ENCODE results near the gene ATCAY.

DNA sequence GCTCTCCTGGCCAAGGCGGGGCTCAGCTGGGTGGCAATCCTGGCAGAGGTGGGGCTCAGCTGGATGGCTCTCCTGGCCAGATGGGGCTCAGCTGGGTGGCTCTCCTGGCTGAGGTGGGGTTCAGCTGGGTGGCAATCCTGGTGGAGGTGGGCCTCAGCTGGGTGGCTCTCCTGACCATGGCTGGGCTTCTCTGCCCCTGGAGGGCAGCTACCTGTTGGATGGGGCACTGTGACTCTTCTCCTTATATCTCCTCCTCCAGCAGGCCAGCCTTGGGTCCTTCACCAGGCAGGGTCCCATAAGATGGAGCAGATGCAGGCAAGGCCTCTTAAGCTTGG lies 28.3 kb upstream of the ATCAY start:
- TF ChIP-seq, protein P1, sequence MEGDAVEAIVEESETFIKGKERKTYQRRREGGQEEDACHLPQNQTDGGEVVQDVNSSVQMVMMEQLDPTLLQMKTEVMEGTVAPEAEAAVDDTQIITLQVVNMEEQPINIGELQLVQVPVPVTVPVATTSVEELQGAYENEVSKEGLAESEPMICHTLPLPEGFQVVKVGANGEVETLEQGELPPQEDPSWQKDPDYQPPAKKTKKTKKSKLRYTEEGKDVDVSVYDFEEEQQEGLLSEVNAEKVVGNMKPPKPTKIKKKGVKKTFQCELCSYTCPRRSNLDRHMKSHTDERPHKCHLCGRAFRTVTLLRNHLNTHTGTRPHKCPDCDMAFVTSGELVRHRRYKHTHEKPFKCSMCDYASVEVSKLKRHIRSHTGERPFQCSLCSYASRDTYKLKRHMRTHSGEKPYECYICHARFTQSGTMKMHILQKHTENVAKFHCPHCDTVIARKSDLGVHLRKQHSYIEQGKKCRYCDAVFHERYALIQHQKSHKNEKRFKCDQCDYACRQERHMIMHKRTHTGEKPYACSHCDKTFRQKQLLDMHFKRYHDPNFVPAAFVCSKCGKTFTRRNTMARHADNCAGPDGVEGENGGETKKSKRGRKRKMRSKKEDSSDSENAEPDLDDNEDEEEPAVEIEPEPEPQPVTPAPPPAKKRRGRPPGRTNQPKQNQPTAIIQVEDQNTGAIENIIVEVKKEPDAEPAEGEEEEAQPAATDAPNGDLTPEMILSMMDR (conservative IDR thresholded peaks at IDR 0.05; ENCODE audit: low read length), result no peak
- no peak for TF ChIP-seq EZH2phosphoT487 (IDR thresholded peaks at IDR 0.05; ENCODE audit: borderline replicate concordance, low read depth, low read length)

Data from OCI-LY7 (cell line).